ENCODE results near the gene ACADVL.
"Not testable (repeated sequence)": the region's sequence is repeated elsewhere in the genome, so short reads cannot be mapped to it uniquely, and the experiment has no call there.

ACADVL gene

DNA sequence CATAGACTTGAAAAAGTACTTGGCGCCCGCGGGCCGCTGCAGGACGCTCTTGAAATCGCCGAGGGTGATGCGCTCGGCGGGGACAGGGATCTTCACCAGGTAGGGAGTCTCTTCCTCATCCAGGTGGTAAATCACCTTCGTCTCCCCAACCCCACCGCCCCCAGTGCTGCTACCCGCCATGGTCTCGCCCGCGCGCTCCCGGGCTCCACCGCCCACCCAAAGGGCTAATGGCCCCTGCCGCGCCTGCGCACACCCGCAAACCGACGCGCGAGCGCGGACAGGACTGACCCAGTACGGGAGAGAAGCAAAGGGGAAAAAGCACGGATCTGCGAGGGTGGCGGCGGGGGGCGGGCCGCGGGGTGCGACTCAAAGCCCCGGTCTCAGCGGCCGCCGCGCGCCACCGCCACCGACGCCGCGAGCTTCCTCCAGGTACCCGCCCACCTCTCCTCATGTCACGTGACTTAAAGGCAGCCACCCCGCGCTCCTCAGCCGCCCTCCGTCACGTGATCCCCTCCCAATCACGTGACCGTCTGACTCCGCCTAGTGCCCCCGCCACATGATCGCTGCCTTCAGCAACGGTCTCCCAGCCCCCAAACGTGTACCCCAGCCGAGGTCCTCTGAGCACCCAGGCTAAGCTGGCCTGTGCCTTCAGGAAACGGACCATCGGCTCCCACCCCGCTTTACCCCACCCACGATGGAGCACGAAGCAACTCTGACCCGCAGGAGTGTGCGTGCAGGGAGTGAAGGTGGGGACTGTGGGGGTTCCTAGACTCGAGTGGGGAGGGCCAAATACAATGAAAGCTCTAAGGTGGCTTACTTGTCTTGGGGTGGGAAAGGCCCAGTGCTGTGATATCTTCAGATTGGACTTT lies 14.6 kb downstream of the ACADVL start, which contains the start of gene DVL2:
Gene DVL2, minus strand, starts transcription at position 435 of the 869 bp plus-strand sequence. Its CDS starts 255 bp downstream, at position 180.
- peak; percentile 46 to 98 (median 91) for DNase-seq

DNA sequence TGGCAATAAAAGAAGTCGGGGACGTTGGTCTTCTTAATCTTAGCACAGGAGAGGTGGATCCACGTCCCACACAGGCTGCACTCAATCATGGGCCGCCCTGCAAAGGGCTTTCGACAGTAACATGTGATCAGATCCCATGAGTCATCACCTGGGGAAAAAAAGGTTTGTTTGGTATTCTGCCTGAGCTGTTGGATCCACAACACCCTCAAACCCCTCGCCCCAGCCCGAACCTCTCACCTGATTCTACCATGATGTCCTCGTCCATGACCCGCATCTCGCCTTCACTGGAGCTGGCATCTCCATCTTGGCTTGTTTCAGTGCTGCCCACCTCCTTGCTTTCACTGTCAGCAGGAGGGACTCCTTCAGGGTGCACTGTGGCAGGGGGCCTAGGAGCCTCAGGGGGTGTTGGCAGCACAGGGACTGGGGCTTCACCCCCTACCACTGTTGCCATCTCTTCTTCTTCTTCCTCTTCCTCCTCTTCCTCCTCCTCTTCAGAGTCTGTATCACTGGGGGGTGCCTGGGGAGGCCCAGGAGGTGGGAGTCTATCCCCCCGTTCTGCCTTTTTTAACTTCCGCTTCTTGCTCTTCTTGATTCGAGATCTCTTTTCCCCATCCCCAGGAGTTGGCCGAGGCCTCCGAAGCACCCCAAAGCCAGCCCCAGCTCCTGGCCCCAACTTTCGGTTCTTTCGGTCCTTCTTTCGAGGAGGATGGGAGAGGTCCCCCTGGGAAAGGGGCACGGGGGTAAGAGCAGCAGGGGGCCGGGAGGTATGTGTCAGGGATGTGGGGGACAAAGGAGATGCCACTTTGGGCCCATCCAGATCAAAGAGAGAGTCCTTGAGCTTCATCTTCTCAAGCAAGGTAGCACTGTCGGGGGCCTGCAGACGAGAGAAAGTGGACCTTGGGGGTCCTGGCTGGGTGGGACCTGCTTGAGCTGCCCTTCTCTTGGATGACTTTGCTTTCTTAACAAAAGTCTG lies 16.2 kb downstream of the ACADVL start:
- no peak for DNase-seq

DNA sequence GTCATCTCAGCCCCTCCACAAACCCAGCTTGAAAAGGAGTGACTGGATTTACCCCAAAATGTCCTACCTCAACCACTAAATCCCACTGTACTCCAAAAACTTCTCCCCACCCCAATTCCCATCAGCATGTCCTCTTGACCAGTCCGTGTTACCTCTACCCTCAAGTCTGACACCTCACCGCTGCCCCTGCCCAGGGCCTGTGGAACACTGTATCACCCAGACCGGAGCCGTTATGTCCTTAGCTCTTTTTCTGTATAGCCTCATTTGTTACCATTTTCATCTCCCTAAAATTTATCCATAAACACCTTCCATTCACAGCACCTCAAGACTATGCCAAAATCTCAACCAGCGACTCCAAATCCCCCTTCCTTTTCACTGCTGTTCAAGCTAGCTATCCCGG lies 17.1 kb downstream of the ACADVL start:
- no peak for DNase-seq

DNA sequence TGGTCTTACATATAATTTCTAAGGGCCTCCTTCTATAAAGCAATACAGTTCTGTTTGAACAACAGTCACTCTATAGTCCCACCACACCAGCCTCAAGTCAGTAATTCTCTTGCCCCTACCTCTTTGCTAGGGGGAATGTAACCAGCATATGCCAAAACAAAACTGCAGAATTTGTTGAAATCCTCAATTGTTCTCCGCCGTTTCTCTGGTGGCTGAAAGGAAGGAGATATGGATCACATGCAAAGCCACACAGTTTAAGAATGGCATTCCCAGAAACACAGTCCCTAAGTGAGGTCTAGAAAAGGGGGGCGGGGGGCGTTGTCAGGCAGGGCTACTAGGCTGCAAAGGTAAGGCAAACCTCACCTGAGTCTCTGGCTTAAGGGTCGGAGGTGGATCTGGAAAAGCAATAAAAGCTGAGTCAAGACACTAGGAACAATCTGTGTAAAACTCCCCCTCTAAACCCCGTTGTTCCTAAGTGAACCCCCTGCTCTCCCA lies 17.6 kb downstream of the ACADVL start:
- no peak for DNase-seq

DNA sequence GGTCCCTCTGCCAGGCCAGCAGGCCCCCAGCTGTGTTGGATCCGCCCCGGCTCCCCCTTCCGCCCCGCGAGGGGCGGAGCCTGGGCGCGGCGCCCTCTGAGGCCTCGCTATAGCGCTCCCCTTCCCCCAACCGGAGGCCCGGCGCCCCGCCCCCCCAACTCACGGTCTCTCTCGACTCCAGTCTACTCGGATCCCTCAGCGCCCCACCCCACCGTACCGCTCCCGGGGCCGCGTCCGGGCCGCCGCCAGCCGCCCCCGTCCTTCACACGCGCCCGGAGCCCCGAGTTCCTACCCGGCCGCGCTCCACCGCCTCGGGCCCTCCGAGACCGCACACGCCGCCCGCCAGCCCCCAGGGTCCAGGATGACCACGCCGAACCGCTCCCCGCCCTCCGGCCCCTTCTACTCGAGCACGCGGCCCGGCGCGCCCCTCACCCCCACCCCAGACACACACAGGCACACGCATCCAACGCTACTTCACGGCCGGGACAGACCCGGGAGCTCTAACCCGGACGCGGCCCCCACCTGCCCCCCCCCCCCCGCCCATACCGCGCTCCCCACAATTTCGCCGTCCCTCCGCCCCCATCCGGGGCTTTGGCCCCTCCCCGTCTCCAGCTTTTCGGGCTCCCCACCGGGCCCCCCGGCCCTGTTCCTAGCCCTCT lies 18.2 kb downstream of the ACADVL start:
- peak in 35 of 56 donors; percentile 23 to 80 (median 48) for DNase-seq

DNA sequence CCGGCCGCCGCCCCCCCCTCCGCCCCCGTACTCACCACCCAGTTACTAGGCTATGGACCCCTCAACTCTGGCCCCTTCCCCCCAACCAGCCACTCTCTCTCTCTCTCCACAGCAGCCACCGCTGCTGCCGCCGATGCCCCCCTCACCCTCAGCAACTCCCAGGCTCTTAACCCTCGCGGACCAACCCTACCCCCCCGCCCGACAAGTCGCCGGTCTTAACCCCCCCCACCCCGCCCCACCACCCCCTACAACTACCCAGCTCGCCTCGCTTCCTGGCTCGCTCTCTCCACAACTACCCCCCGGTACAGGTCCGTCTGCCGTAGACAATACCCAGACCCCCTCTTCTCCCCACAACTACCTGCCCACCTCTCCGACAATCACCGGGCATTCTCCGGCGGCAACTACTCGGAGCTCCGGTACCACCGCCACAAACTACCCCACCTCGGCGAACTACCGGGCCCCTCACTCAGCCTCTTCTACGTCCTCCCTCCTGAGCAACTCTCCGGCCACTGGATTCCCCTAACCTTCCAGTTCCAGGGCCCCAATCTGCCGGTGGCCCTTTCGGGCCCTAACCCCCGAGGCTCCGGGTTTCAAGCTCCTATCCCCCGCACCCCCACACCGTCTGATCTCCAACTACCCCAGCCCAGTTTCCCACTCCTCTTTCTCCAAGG lies 18.8 kb downstream of the ACADVL start:
- peak in 5 of 56 donors; percentile 47 to 66 (median 51) for DNase-seq

DNA sequence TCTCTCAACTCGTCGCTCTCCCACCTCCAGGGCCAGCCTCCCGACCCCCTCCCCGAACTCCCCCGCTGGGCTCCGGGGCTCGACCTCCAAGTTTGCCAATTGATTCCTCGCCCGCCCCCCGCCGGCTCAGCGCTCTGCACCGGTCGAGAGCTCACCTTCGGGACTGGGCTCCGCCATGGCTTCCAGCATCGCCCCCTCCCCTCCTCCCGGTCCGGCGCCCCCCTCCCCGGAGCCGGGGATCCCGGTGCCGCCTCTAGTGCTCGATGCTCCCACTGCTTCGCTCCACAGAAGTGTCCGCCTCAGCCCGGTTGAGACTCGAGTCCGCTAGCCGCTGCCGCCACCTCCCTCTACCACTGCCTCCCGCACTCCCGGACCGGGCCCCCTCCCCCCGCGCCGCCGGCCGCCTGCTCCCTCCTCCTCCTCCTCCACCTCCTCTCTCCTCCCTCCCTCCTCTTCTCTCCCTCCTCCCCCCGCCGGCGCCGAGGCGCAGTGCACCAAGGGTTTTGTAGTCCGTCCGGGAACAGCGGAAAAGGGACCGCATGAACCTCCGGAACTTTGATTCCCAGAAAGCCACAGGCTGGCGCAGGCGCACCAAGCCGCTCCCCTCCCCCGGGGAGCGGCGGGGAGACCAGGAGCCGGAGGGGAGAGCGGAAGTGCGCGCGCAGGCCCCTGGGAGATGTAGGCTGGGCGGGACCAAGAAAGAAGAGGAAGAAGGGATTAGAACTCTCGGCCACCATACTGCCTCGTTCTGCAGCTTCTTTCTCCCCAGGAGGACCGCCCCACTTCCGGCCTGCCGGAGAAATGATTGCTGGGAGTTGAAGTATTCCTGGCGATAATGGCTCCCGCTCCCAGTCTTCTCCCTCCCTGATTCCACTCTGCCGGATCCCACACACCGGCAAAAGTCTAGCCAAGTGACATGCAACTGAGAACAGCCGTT lies 19.6 kb downstream of the ACADVL start, which contains the start of gene PHF23:
Gene PHF23, minus strand, starts transcription at position 367 of the 937 bp plus-strand sequence. Its CDS starts 178 bp downstream, at position 189.
- peak; percentile 60 to 100 (median 99) for DNase-seq

DNA sequence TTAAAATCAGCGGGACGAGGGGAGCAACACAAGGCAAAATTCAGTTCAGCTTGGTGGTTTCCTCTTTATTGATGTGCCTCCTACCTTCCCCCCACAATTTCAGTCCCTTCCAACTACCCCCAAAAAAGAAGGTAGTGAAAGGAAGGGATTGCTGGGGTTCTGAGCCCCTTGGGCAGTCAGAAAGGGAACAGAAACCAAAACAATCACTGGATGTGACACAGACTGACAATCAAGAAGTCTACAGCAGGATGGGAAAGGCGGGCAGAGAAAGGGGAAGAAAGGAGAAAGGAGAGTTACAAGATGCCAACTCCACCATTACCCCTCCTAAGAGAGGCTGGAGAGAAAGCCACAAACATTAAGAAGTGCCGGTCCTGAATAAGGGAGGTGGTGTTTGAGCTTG lies 20.6 kb downstream of the ACADVL start:
- DNase-seq = no peak

DNA sequence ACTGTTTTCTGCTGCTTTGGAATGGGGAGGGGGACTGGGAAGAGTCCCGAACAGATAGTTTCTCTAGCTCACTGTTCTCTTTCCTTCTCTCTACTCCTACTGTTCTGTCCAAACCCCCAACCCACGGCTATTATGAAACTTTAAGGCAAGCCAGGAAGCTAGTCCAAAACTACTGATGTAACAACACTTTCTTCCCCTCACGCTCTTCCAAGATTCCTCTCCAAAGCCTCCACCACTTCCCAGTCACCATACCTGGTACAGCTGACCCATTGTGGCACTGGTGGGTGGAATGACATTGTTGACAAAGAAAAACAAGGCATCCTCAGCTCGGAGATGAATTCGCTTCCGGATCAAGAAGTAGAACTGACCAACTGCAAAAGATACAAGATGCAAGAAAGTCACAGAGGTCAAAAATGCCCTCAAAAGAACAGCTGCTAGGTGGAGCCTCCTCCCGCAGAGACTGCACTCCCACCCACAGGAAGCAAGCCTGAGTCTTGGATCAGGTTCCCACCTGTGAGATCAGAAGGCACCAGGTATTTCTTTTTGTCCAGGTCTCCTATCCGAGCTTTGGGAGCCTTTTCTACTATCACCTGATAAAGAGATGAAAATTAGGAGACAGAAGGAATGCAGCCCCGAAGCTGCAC lies 21.5 kb downstream of the ACADVL start:
- DNase-seq = no peak

DNA sequence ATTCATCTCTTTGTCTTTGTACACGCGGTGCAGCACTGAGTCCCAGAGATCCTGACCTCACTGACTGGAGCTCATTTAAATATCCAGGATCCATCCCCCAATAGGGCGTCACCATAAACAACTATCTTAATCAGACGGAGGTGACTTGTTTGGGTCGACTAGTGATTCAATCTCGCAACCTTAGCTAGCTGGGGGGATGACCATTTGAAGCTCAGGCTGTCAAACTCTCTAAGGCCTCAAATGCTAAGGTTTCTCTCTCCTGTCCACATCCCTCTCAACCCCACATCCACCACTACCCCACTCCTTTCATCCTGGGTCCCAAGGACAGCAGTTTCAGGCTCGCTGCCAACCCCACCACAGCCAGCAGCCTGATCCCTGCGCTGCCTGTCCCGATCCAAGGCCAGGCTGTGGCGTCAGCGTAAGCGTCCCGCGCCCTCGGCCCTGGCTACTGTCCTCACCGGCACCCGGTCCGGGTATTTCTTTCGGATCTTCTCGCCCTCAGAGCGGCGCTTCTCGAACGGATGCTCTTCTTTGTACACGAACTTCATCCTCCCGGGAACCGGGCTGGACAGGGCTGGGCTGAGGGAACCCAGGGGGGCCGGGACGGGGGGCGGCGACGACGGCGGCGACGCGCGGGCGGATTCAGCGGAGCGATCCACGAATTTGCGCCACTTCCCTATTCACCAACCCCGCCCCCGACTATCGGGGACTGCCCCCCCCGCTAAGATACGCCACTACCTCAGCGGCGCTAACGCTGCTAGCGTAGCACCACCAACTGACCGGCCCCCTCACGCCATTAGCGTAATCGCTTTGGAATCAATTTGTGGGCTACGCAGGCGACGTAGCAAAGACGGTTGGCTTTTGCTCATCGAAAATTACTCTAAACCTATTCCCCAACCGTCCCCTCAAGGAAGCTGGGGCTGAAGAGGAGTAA lies 22.3 kb downstream of the ACADVL start, which contains the start of gene GABARAP:
Gene GABARAP, minus strand, starts transcription at position 667 of the 934 bp plus-strand sequence. Its CDS starts 119 bp downstream, at position 548.
- DNase-seq = peak in 55 of 56 donors; percentile 52 to 95 (median 90)

DNA sequence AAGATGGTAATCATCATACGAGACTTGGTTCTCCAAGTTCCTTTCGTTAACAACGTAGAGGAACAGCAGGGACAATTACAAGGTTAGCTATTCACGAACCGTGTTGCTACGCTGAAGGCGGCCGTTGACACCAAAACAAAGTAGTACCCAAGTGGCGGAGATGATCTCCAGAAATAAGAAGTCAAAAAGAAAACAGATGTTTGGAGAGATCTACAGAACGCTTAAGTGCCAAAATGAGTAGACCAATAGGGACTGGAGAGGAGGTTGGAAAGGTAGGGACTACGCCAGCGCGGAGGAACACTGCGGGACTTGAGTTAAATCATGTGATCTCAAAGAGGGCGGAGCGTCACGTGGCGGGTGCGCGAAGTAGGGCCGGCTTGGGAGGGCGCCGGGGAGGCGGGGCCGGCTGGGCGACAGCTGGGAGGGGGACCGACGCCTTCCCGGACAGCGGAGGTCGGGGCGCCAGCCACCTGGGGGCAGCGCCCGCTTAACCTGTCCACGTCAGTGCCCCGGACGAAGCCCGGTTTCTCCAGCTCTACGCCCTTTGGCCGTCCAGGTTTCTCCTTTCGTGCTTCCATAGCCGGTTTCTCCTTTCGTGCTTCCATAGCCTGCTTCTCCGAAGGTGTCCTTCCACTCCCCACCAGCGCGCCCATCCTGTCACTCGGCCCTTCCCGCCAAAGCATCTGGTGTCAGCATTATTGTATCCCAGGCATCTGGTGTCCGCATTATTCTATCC lies 23.1 kb downstream of the ACADVL start:
- DNase-seq = peak; percentile 41 to 95 (median 88)

DNA sequence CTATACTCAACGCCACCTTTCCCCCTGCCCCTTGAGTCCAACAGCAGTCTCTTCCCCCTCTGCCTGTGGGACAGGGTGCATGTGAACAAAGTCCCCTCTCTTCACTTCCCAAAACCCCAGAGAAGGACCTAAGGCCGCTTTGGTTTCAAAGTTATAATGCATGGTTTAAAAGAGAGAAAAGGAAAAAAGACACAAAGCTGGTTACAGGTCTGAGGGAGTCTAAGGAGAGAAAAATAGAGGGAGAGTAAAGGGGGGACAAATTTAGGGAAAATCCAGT lies 23.7 kb downstream of the ACADVL start:
- DNase-seq = no peak

DNA sequence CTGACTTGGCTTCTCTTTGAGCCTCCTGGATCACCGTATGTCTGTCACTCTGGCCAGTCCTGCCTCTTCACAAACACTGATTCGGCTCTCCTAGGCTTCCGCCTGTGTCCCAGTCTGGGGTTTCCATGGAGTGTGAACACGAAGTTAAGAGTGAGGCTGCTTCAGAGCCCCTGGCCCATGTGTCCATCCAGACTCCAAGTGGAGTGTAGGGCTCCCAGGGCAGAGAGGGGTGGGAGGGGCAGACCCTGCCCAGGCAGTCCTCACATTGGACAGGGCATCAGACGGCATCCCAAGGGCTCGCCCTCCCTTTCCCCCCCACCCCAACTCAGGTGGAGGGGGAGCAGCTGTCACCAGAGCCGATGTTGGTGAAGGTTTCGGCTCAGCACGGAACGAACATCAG lies 24.1 kb downstream of the ACADVL start:
- not testable (repeated sequence) for DNase-seq

DNA sequence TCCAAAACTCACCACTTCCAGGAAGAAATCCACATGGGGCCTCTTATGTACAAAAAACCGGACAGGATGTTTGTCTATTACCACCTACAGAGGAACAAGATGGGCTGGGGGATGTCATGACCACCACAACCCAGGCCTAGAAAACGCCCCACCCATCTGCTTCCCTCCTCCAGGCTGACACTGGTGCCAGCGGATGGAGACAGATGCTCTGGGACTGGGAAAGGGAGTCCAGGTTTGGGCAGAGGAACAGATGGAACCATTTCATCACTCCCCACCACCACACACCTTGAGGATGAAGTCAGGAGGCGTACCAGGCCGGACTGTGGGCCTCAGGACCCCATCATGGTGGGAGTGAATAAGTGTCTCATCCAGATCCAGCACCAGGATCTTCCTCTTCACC lies 27.0 kb downstream of the ACADVL start:
- no peak for DNase-seq

DNA sequence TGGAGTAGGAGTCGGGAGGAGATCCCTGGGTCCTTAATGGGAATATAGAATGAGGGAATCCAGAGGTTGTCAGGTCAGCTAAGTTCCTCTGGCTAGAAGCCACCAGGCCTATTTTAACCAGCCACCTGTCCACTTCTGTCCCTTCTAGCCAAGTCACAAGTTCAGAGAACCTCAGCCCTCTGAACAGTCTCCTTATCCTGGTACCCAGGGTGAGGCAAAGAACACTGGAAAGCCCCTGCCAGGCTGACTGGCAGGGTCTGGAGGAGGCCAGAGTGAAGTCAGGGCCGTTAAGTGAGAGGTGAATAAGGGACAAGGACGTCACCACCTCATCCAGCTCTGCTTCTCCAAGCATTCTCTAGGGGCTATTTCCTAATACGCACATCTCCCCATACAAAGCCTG lies 29.1 kb downstream of the ACADVL start:
- DNase-seq = no peak

DNA sequence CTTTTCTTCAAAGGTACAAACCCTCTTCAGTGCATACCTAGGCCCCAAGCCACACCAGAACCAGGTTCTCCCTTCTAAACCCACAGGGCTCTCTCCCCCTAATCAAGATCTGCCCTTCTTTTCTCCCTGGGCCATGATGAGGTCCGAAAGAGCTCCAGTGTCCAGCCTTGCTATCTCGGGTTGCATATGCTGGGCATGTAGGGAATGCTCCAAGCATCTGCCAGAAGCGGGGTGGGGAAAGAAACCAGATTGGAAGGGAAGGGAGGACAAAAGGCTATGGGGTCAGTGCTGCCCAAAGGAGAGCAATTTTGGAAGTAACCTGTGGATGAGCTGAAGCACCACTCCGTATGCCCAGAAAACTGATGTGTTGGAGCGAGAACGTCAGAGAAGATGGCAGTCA lies 29.5 kb downstream of the ACADVL start:
- no peak for DNase-seq

DNA sequence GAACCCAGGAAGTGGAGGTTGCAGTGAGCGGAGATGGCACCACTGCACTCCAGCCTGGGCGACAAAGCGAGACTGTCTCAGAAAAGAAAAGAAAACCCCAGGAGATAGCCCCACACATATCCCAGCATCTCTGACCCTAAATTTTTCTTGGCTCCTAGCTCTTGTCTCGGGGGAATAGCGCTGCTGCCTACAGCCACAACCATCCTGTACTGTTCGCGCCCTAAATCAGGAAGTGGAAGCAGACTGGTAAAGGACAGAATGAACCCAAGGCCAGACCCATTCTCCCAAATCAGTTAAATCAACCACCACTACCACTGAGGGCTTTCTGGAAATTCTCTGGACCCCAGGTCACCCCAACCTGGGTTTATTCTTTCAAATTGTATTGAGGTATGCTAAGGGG lies 30.1 kb downstream of the ACADVL start:
- DNase-seq = no peak

Data from amygdala (tissue), 56 donors.